SK-N-SH (cell line): ENCODE data around the gene MYMK.

ENCODE experiments used
- CHD2 ChIP-seq: fragments of 150-350 bp; IDR thresholded peaks from 2 replicates; pipeline ENCODE4 v1.6.1; 2018; ENCODE audit warnings: low read length; ENCODE audit not compliant: partially characterized antibody
- EZH2phosphoT487 ChIP-seq: fragments of 200-600 bp; sonication (generic); IDR thresholded peaks from 2 replicates; pipeline ENCODE4 v1.6.1; 2017; ENCODE audit warnings: low read depth, mixed run types, mild to moderate bottlenecking, antibody characterized with exemption, moderate library complexity, borderline replicate concordance
- FOSL2 ChIP-seq: IDR thresholded peaks from 2 replicates; pipeline ENCODE4 v1.4.0; 2012; ENCODE audit warnings: low read depth, mild to moderate bottlenecking, moderate library complexity, borderline replicate concordance
- FOXM1 ChIP-seq: IDR thresholded peaks from 2 replicates; pipeline ENCODE4 v1.4.0; 2012; ENCODE audit warnings: low read depth, mild to moderate bottlenecking
- NRF1 ChIP-seq: IDR thresholded peaks from 2 replicates; pipeline ENCODE4 v1.6.1; 2012; ENCODE audit warnings: low read depth, mild to moderate bottlenecking, low read length
- TCF12 ChIP-seq: IDR thresholded peaks from 2 replicates; pipeline ENCODE4 v1.4.0; 2012
- TF ChIP-seq, protein P1 (sequence below): fragments of 200-600 bp; sonication (generic); IDR thresholded peaks from 2 replicates; pipeline ENCODE4 v1.6.1; 2017; ENCODE audit warnings: antibody characterized with exemption, mild to moderate bottlenecking, moderate library complexity
- TF ChIP-seq, protein P2 (sequence below): fragments of 150-350 bp; IDR thresholded peaks from 2 replicates; pipeline ENCODE4 v1.6.1; 2017; ENCODE audit warnings: antibody characterized with exemption, low read length, low read depth, borderline replicate concordance
- TF ChIP-seq, protein P3 (sequence below): IDR thresholded peaks from 2 replicates; pipeline ENCODE4; 2012

DNA sequence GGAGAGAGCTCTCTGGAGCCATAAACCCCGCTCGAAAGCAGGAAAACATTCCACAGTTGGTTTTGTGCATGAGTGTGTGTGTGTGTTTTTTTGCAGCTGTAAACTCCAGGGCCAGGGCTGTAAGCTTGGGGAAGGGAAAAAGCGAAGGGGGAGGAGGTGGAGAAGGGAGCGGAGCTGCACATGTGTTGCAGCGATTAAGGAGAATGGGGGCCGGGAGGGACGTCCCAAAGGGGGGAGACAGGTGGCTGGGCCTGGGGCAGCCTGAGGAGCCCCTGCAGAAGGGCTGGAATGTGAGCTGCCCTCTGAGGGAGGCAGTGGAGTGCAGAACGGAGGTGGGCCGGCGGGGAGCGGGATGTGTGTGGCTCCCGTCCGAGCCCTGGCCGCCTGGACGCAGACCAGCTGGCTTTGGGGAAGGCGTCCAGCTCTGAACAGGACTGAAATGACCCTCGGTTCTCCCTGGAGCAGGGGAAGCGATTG, 2.7 kb upstream of the MYMK start:
- TF ChIP-seq FOSL2 (no peak), CHD2 (no peak), FOXM1 (no peak), TCF12 (no peak), NRF1 (no peak), EZH2phosphoT487 (no peak)
- TF ChIP-seq, protein P1, sequence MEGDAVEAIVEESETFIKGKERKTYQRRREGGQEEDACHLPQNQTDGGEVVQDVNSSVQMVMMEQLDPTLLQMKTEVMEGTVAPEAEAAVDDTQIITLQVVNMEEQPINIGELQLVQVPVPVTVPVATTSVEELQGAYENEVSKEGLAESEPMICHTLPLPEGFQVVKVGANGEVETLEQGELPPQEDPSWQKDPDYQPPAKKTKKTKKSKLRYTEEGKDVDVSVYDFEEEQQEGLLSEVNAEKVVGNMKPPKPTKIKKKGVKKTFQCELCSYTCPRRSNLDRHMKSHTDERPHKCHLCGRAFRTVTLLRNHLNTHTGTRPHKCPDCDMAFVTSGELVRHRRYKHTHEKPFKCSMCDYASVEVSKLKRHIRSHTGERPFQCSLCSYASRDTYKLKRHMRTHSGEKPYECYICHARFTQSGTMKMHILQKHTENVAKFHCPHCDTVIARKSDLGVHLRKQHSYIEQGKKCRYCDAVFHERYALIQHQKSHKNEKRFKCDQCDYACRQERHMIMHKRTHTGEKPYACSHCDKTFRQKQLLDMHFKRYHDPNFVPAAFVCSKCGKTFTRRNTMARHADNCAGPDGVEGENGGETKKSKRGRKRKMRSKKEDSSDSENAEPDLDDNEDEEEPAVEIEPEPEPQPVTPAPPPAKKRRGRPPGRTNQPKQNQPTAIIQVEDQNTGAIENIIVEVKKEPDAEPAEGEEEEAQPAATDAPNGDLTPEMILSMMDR, result no peak
- TF ChIP-seq, protein P2, sequence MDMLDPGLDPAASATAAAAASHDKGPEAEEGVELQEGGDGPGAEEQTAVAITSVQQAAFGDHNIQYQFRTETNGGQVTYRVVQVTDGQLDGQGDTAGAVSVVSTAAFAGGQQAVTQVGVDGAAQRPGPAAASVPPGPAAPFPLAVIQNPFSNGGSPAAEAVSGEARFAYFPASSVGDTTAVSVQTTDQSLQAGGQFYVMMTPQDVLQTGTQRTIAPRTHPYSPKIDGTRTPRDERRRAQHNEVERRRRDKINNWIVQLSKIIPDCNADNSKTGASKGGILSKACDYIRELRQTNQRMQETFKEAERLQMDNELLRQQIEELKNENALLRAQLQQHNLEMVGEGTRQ, result no peak
- TF ChIP-seq, protein P3, sequence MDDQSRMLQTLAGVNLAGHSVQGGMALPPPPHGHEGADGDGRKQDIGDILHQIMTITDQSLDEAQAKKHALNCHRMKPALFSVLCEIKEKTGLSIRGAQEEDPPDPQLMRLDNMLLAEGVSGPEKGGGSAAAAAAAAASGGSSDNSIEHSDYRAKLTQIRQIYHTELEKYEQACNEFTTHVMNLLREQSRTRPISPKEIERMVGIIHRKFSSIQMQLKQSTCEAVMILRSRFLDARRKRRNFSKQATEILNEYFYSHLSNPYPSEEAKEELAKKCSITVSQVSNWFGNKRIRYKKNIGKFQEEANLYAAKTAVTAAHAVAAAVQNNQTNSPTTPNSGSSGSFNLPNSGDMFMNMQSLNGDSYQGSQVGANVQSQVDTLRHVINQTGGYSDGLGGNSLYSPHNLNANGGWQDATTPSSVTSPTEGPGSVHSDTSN, result no peak
